Activated naive CD4-positive, alpha-beta T cell treated with anti-CD3 and anti-CD28 coated beads, Interleukin-2, amount 50 U/mL, for 24 hours (primary cell): ENCODE results near the gene SERTAD3.
"Not testable (repeated sequence)": the region's sequence is repeated elsewhere in the genome, so short reads cannot be mapped to it uniquely, and the experiment has no call there.

Experiments used
- H3K27ac Mint-ChIP-seq: one replicate; pipeline ENCODE4 v1.8.0; 2021; ENCODE audit warnings: mild to moderate bottlenecking, mixed read lengths
- H3K27me3 Mint-ChIP-seq: one replicate; pipeline ENCODE4 v1.8.0; 2021; ENCODE audit warnings: mixed read lengths
- H3K36me3 Mint-ChIP-seq: one replicate; pipeline ENCODE4 v1.8.0; 2021; ENCODE audit warnings: mixed read lengths
- H3K4me1 Mint-ChIP-seq: one replicate; pipeline ENCODE4 v1.8.0; 2021; ENCODE audit warnings: mixed read lengths
- H3K4me3 Mint-ChIP-seq: one replicate; pipeline ENCODE4 v1.8.0; 2021; ENCODE audit warnings: mild to moderate bottlenecking, mixed read lengths
- H3K9me3 Mint-ChIP-seq: one replicate; pipeline ENCODE4 v1.8.0; 2021; ENCODE audit warnings: mixed read lengths

The SERTAD3 gene

GRCh38 chr19:40444000-40444824, at the start of gene SERTAD3:
Gene SERTAD3 (minus strand): TSS chr19:40444335. CDS start chr19:40442080, 2,255 bp downstream.
- peak within 1 kb of the TSS; percentile 89 for H3K27ac Mint-ChIP-seq
- peaks cover 20% of the 10 kb centered on the region for H3K4me1 Mint-ChIP-seq
- no peaks in the 10 kb centered on the region for H3K27me3 Mint-ChIP-seq
- no peaks in the 10 kb centered on the region for H3K36me3 Mint-ChIP-seq
- H3K9me3 Mint-ChIP-seq = no peaks in the 10 kb centered on the region
- peak within 1 kb of the TSS; percentile 98 for H3K4me3 Mint-ChIP-seq

- no peak overlapping the region for H3K27ac Mint-ChIP-seq
- H3K4me3 Mint-ChIP-seq = no peak overlapping the region
- no peaks in the 10 kb centered on the region for H3K9me3 Mint-ChIP-seq
- H3K27me3 Mint-ChIP-seq = no peaks in the 10 kb centered on the region
- H3K4me1 Mint-ChIP-seq = no peaks in the 10 kb centered on the region
- H3K36me3 Mint-ChIP-seq = peaks cover 4% of the 10 kb centered on the region
These were observed 49.6 kb upstream of the SERTAD3 start for GRCh38 chr19:40493778-40494177.

- Mint-ChIP-seq H3K27me3 (peaks cover 6% of the 10 kb centered on the region), H3K4me1 (peaks cover 7% of the 10 kb centered on the region), H3K27ac (no peak overlapping the region), H3K36me3 (peaks cover 4% of the 10 kb centered on the region), H3K9me3 (no peaks in the 10 kb centered on the region), H3K4me3 (no peak overlapping the region)
These were observed 48.1 kb upstream of the SERTAD3 start for GRCh38 chr19:40492274-40492673.

GRCh38 chr19:40489882-40490230, 45.7 kb upstream of the SERTAD3 start:
- H3K9me3 Mint-ChIP-seq = no peaks in the 10 kb centered on the region
- no peak overlapping the region for H3K4me3 Mint-ChIP-seq
- H3K27ac Mint-ChIP-seq = no peak overlapping the region
- peaks cover 15% of the 10 kb centered on the region for H3K27me3 Mint-ChIP-seq
- peaks cover 3% of the 10 kb centered on the region for H3K36me3 Mint-ChIP-seq
- H3K4me1 Mint-ChIP-seq = peaks cover 7% of the 10 kb centered on the region

GRCh38 chr19:40486017-40486416, 41.9 kb upstream of the SERTAD3 start:
- Mint-ChIP-seq H3K4me1 (peaks cover 7% of the 10 kb centered on the region), H3K36me3 (no peaks in the 10 kb centered on the region), H3K27ac (no peak overlapping the region), H3K27me3 (peaks cover 16% of the 10 kb centered on the region), H3K9me3 (no peaks in the 10 kb centered on the region), H3K4me3 (no peak overlapping the region)

GRCh38 chr19:40475878-40476644, 31.9 kb upstream of the SERTAD3 start:
- not testable (repeated sequence) for H3K27ac Mint-ChIP-seq, H3K27me3 Mint-ChIP-seq, H3K4me1 Mint-ChIP-seq, H3K36me3 Mint-ChIP-seq, H3K4me3 Mint-ChIP-seq, H3K9me3 Mint-ChIP-seq

- no peak overlapping the region for H3K27ac Mint-ChIP-seq
These were observed 30.6 kb upstream of the SERTAD3 start for GRCh38 chr19:40474737-40475136.

GRCh38 chr19:40472516-40472915, 28.4 kb upstream of the SERTAD3 start:
- Mint-ChIP-seq H3K27ac (no peak overlapping the region), H3K36me3 (no peaks in the 10 kb centered on the region), H3K9me3 (no peaks in the 10 kb centered on the region), H3K4me1 (no peaks in the 10 kb centered on the region), H3K4me3 (no peak overlapping the region), H3K27me3 (no peaks in the 10 kb centered on the region)

More at GRCh38 chr19:40474737-40475136, 30.6 kb upstream of the SERTAD3 start:
- H3K4me3 Mint-ChIP-seq = no peak overlapping the region
- H3K36me3 Mint-ChIP-seq = no peaks in the 10 kb centered on the region
- H3K27me3 Mint-ChIP-seq = no peaks in the 10 kb centered on the region
- no peaks in the 10 kb centered on the region for H3K9me3 Mint-ChIP-seq
- H3K4me1 Mint-ChIP-seq = no peaks in the 10 kb centered on the region

GRCh38 chr19:40471111-40471510, 27.0 kb upstream of the SERTAD3 start:
- Mint-ChIP-seq H3K9me3 (no peaks in the 10 kb centered on the region), H3K36me3 (no peaks in the 10 kb centered on the region), H3K27ac (no peak overlapping the region), H3K27me3 (peaks cover 3% of the 10 kb centered on the region), H3K4me1 (peaks cover 7% of the 10 kb centered on the region), H3K4me3 (no peak overlapping the region)

- Mint-ChIP-seq H3K36me3 (no peaks in the 10 kb centered on the region), H3K4me1 (peaks cover 22% of the 10 kb centered on the region), H3K4me3 (no peak overlapping the region), H3K9me3 (no peaks in the 10 kb centered on the region), H3K27me3 (peaks cover 3% of the 10 kb centered on the region), H3K27ac (no peak overlapping the region)
These were observed 24.9 kb upstream of the SERTAD3 start for GRCh38 chr19:40469011-40469410.

- no peaks in the 10 kb centered on the region for H3K36me3 Mint-ChIP-seq
- peak within 1 kb of the TSS; percentile 96 for H3K27ac Mint-ChIP-seq
- H3K4me3 Mint-ChIP-seq = peak within 1 kb of the TSS; percentile 90
- peaks cover 22% of the 10 kb centered on the region for H3K4me1 Mint-ChIP-seq
- H3K9me3 Mint-ChIP-seq = no peaks in the 10 kb centered on the region
- peaks cover 3% of the 10 kb centered on the region for H3K27me3 Mint-ChIP-seq
These were observed 23.0 kb upstream of the SERTAD3 start, which contains the start of gene SPTBN4 for GRCh38 chr19:40466985-40467734. Gene SPTBN4 (plus strand): TSS chr19:40467001. CDS start chr19:40472622, 5,621 bp downstream.

- Mint-ChIP-seq H3K27me3 (peaks cover 3% of the 10 kb centered on the region), H3K36me3 (no peaks in the 10 kb centered on the region)
These were observed 22.3 kb upstream of the SERTAD3 start for GRCh38 chr19:40466219-40466984.

GRCh38 chr19:40465557-40466218, 21.6 kb upstream of the SERTAD3 start, which contains the start of gene BLVRB:
Gene BLVRB (minus strand): TSS chr19:40465745. CDS start chr19:40465688, 57 bp downstream.
- Mint-ChIP-seq H3K4me1 (peaks cover 25% of the 10 kb centered on the region), H3K27me3 (peaks cover 3% of the 10 kb centered on the region), H3K4me3 (peak within 1 kb of the TSS; percentile 90), H3K36me3 (no peaks in the 10 kb centered on the region), H3K27ac (peak within 1 kb of the TSS; percentile 96), H3K9me3 (no peaks in the 10 kb centered on the region)

More at GRCh38 chr19:40466219-40466984, 22.3 kb upstream of the SERTAD3 start:
- Mint-ChIP-seq H3K4me1 (peaks cover 25% of the 10 kb centered on the region), H3K9me3 (no peaks in the 10 kb centered on the region), H3K4me3 (peak overlapping the region; percentile 90), H3K27ac (peak overlapping the region; percentile 96)

- H3K4me3 Mint-ChIP-seq = peak overlapping the region; percentile 90
- H3K27me3 Mint-ChIP-seq = peaks cover 3% of the 10 kb centered on the region
- H3K9me3 Mint-ChIP-seq = no peaks in the 10 kb centered on the region
- H3K27ac Mint-ChIP-seq = peak overlapping the region; percentile 96
- peaks cover 25% of the 10 kb centered on the region for H3K4me1 Mint-ChIP-seq
- H3K36me3 Mint-ChIP-seq = no peaks in the 10 kb centered on the region
These were observed 21.0 kb upstream of the SERTAD3 start for GRCh38 chr19:40465025-40465556.
